Naive thymus-derived CD4-positive, alpha-beta T cell (primary cell): ENCODE data around the gene HNRNPF. TPM values are rescaled to one million over a fixed set of nuclear protein-coding genes. Genes with fewer than 3 reads are reported as not detected.

Experiments
- ATAC-seq: fragments of 150-1000 bp; cut with Tn5 transposase; 2 replicates; pipeline ENCODE4 v1.10.0; 2021; ENCODE audit warnings: mild to moderate bottlenecking, moderate library complexity
- CTCF ChIA-PET: fragments of 350-600 bp; sonication (Branson Sonifier 250); formaldehyde crosslinking; loops from one replicate; lab custom pipeline; 2021; ENCODE audit warnings: antibody characterized with exemption; lab: Charles Lee
- POLR2A ChIA-PET: fragments of 350-600 bp; sonication (Branson Sonifier 250); formaldehyde crosslinking; loops from one replicate; lab custom pipeline; 2021; ENCODE audit warnings: antibody characterized with exemption, inconsistent platforms; lab: Charles Lee
- DNase-seq, 9 donors: peaks; one replicate each; pipeline versions ENCODE4 v3.0.0 to v3.0.0-alpha.2; 2020 to 2022; ENCODE audit warnings: mixed read lengths in 1 of 9
- H3K27ac ChIP-seq: one replicate; pipeline ENCODE4 v1.7.0; 2013; ENCODE audit warnings: mild to moderate bottlenecking, low read depth, low read length, moderate library complexity
- H3K27me3 ChIP-seq, 2 donors: one replicate each; pipeline ENCODE4 v1.7.0; 2013; ENCODE audit warnings: low read length in 2 of 2, mild to moderate bottlenecking in 2 of 2, moderate library complexity in 2 of 2; ENCODE audit not compliant: control insufficient read depth in 2 of 2, insufficient read depth in 2 of 2
- H3K36me3 ChIP-seq, 3 experiments: 1 replicate in 2 of 3; 2 replicates in 1 of 3; pipeline ENCODE4 v1.7.0; 2013; ENCODE audit warnings: low read length in 3 of 3, mild to moderate bottlenecking in 3 of 3, moderate library complexity in 1 of 3; ENCODE audit not compliant: insufficient read depth in 3 of 3, control insufficient read depth in 2 of 3
- H3K4me1 ChIP-seq, 2 donors: one replicate each; pipeline ENCODE4 v1.7.0; 2013; ENCODE audit warnings: low read length in 2 of 2, mild to moderate bottlenecking in 2 of 2, moderate library complexity in 1 of 2; ENCODE audit not compliant: control insufficient read depth in 2 of 2, insufficient read depth in 2 of 2
- H3K4me3 ChIP-seq: 2 replicates; pipeline ENCODE4 v1.7.0; 2013; ENCODE audit warnings: mild to moderate bottlenecking, low read length
- H3K9me3 ChIP-seq, 3 experiments: 1 replicate in 2 of 3; 2 replicates in 1 of 3; pipeline ENCODE4 v1.7.0; 2013; ENCODE audit warnings: low read length in 3 of 3; ENCODE audit not compliant: control insufficient read depth in 2 of 3
- H3K27ac Mint-ChIP-seq, 9 donors: one replicate each; pipeline ENCODE4 v1.8.0; 2020 to 2022; ENCODE audit warnings: mixed read lengths in 9 of 9, mild to moderate bottlenecking in 8 of 9, moderate library complexity in 5 of 9, inconsistent platforms in 2 of 9
- H3K27me3 Mint-ChIP-seq, 5 donors: one replicate each; pipeline ENCODE4 v1.8.0; 2021 to 2022; ENCODE audit warnings: mixed read lengths in 5 of 5, mild to moderate bottlenecking in 1 of 5
- H3K36me3 Mint-ChIP-seq, 5 donors: one replicate each; pipeline ENCODE4 v1.8.0; 2020 to 2022; ENCODE audit warnings: mixed read lengths in 5 of 5, mild to moderate bottlenecking in 3 of 5, inconsistent platforms in 1 of 5
- H3K4me1 Mint-ChIP-seq, 7 donors: one replicate each; pipeline ENCODE4 v1.8.0; 2020 to 2022; ENCODE audit warnings: mixed read lengths in 7 of 7, mild to moderate bottlenecking in 3 of 7, inconsistent platforms in 1 of 7
- H3K4me3 Mint-ChIP-seq, 10 donors: one replicate each; pipeline ENCODE4 v1.8.0; 2020 to 2022; ENCODE audit warnings: mild to moderate bottlenecking in 10 of 10, mixed read lengths in 10 of 10, moderate library complexity in 6 of 10, inconsistent platforms in 2 of 10
- H3K9me3 Mint-ChIP-seq, 11 donors: one replicate each; pipeline ENCODE4 v1.8.0; 2020 to 2022; ENCODE audit warnings: mixed read lengths in 11 of 11, mild to moderate bottlenecking in 4 of 11, inconsistent platforms in 1 of 11, moderate library complexity in 1 of 11
- intact Hi-C, 2 donors: fragments of 100-400 bp; cut with micrococcal nuclease; formaldehyde crosslinking; loops; one replicate each; pipeline ENCODE4 v1.15.1; 2023
- polyA plus RNA-seq, 2 donors: library from polyadenylated mRNA; unstranded; fragments of 300-500 nt; fragmentation: Illumina TruSeq; gene quantifications; one replicate each; pipeline ENCODE4 v1.2.3, GENCODE V29; 2021
- total RNA-seq, 6 experiments: library from RNA in 5 of 6; stranded (reverse) in 5 of 6; gene quantifications; 1 replicate in 5 of 6; 2 replicates in 1 of 6; pipeline ENCODE4 v1.2.3 and lab custom pipeline; 2021 to 2026

HNRNPF gene
- total and polyA plus RNA-seq, 7 experiments from 2014 or later = 88.1 to 449 (median 173) TPM

DNA sequence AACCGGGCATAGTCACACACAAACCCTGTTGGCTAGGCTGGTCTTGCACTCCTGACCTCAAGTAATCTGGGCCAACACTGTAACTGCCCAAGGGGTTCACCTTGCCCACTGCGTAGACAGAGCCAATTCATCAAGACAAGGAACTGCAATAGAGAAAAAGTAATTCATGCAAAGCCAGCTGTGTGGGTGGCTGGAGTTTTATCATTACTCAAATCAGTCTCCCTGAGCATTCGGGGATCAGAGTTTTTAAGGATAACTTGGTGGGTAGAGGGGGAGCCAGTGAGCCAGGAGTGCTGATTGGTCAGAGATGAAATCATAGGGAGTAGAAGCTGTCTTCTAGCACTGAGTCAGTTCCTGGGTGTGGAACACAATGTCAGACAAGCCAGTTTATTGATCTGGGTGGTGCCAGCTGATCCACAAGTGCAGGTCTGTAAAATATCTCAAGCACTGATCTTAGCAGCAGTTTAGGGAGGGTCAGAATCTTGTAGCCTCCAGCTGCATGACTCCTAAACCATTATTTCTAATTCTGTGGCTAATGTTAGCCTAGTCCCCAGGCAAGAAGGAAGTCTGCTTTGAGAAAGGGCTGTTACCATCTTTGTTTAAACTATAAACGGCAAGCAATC, 53.1 kb downstream of the HNRNPF start:
- Mint-ChIP-seq H3K36me3 (peaks cover 0 to 7% (median 0%) of the 10 kb centered on the region in 5 donors), H3K4me3 (peak overlapping the region in 2 of 10 donors; percentile 59 to 67), H3K27me3 (peaks cover 0 to 14% (median 1%) of the 10 kb centered on the region in 5 donors), H3K4me1 (peaks cover 6 to 28% (median 15%) of the 10 kb centered on the region in 7 donors), H3K9me3 (peaks cover 0 to 1% (median 0%) of the 10 kb centered on the region in 11 donors), H3K27ac (peak overlapping the region in 2 of 9 donors; percentile 86)
- H3K9me3 ChIP-seq = no peaks in the 10 kb centered on the region
- intact Hi-C loops = no loop called here
- no peak overlapping the region for H3K4me3 ChIP-seq
- ATAC-seq (no peak), DNase-seq (no peak)
- no peaks in the 10 kb centered on the region for H3K36me3 ChIP-seq
- H3K27me3 ChIP-seq = no peaks in the 10 kb centered on the region
- POLR2A ChIA-PET = no interaction called here
- CTCF ChIA-PET = no interaction called here
- H3K4me1 ChIP-seq = no peaks in the 10 kb centered on the region
- no peak overlapping the region for H3K27ac ChIP-seq

GRCh38 chr10:43354879-43355380, 54.1 kb downstream of the HNRNPF start:
- Histone ChIP-seq H3K9me3 (no peaks in the 10 kb centered on the region), H3K4me1 (no peaks in the 10 kb centered on the region), H3K27me3 (no peaks in the 10 kb centered on the region), H3K36me3 (no peaks in the 10 kb centered on the region), H3K4me3 (no peak overlapping the region), H3K27ac (no peak overlapping the region)
- intact Hi-C loops = no loop called here
- no peak for ATAC-seq
- Mint-ChIP-seq H3K4me3 (peak overlapping the region in 1 of 10 donors; percentile 38), H3K9me3 (no peaks in the 10 kb centered on the region), H3K27me3 (peaks cover 0 to 23% (median 6%) of the 10 kb centered on the region in 5 donors), H3K27ac (no peak overlapping the region), H3K4me1 (peaks cover 1 to 31% (median 14%) of the 10 kb centered on the region in 7 donors), H3K36me3 (peaks cover 0 to 3% (median 0%) of the 10 kb centered on the region in 5 donors)
- ChIA-PET CTCF (no interaction called here), POLR2A (interaction anchor here (1.0 kb wide), 1 partner anchor 51 kb away, joined by 4 read pairs; no protein-coding TSS in a partner anchor)
- DNase-seq = no peak

GRCh38 chr10:43354330-43354635, 54.7 kb downstream of the HNRNPF start:
- Mint-ChIP-seq H3K4me1 (peaks cover 0 to 33% (median 9%) of the 10 kb centered on the region in 7 donors), H3K27ac (peak overlapping the region in 1 of 9 donors; percentile 54), H3K36me3 (peaks cover 0 to 3% (median 0%) of the 10 kb centered on the region in 5 donors), H3K27me3 (peaks cover 0 to 23% (median 6%) of the 10 kb centered on the region in 5 donors), H3K9me3 (no peaks in the 10 kb centered on the region), H3K4me3 (no peak overlapping the region)
- ATAC-seq (no peak), DNase-seq (no peak)
- ChIA-PET POLR2A (interaction anchor here (1.0 kb wide), 1 partner anchor 52 kb away, joined by 4 read pairs; no protein-coding TSS in a partner anchor), CTCF (interaction anchor here (2.1 kb wide), 1 partner anchor 61 kb away, joined by 10 read pairs; no protein-coding TSS in a partner anchor)
- Histone ChIP-seq H3K27ac (no peak overlapping the region), H3K36me3 (no peaks in the 10 kb centered on the region), H3K4me3 (no peak overlapping the region), H3K27me3 (no peaks in the 10 kb centered on the region), H3K9me3 (no peaks in the 10 kb centered on the region), H3K4me1 (no peaks in the 10 kb centered on the region)
- intact Hi-C loops = no loop called here

DNA sequence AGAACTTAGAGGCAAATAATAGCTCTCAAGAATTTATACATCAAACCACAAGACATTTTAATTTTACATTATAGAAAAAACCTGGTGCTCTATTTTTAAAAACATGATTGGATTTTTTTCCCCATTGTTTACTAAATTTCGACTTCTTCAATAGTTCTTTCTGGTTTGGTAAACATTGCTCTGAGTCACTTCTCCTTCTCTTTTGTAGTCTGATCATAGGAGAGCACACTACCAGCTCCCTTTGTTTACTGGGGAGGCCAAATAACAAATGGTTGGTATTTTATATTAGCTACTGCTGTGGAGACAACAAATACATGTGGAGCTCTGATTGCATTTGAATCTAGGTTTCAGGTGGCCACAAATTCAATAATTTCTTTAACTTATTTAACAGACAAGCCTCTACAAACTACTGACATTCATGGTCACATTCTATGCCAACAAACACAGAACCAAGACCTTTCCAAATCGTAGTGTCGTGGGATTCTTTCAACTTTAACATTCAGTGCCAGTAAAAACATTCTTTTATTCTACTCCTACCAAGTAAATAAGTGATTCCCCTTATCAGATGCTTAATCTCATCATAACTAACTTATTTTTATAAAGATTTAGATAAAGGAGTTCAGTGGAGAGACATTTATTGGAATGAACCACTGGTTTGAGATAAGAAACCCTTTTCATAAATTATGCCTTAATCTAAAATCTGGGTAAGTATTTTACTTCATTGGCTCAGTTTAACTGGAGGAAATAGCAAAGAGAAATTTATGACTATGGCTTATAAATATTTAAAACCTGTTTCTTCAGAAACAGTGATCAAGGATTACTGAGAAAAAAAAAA, 55.3 kb downstream of the HNRNPF start:
- peaks cover under 1 to 35% (median 10%) of the 10 kb centered on the region in 7 donors for H3K4me1 Mint-ChIP-seq
- H3K9me3 Mint-ChIP-seq = no peaks in the 10 kb centered on the region
- no peaks in the 10 kb centered on the region for H3K4me1 ChIP-seq
- intact Hi-C loops = no loop called here
- DNase-seq (no peak), ATAC-seq (no peak)
- no peak overlapping the region for H3K27ac Mint-ChIP-seq
- H3K4me3 ChIP-seq = no peak overlapping the region
- CTCF ChIA-PET = interaction anchor here (2.1 kb wide), 1 partner anchor 61 kb away, joined by 10 read pairs; no protein-coding TSS in a partner anchor
- H3K27me3 ChIP-seq = no peaks in the 10 kb centered on the region
- peaks cover 0 to 4% (median 0%) of the 10 kb centered on the region in 5 donors for H3K36me3 Mint-ChIP-seq
- H3K27me3 Mint-ChIP-seq = peaks cover 0 to 24% (median 6%) of the 10 kb centered on the region in 5 donors
- POLR2A ChIA-PET = interaction anchor here (1.0 to 1.5 kb wide), 2 partner anchors 52 to 61 kb away, joined by 4 to 6 read pairs; no protein-coding TSS in a partner anchor
- no peak overlapping the region for H3K4me3 Mint-ChIP-seq
- no peak overlapping the region for H3K27ac ChIP-seq
- no peaks in the 10 kb centered on the region for H3K9me3 ChIP-seq
- H3K36me3 ChIP-seq = no peaks in the 10 kb centered on the region

- H3K4me3 ChIP-seq = no peak overlapping the region
- H3K27ac Mint-ChIP-seq = no peak overlapping the region
- no peak for ATAC-seq
- no peak for DNase-seq
- no peaks in the 10 kb centered on the region for H3K36me3 ChIP-seq
- peaks cover 0 to 27% (median 6%) of the 10 kb centered on the region in 5 donors for H3K27me3 Mint-ChIP-seq
- H3K9me3 Mint-ChIP-seq = peaks cover 0 to 2% (median 0%) of the 10 kb centered on the region in 11 donors
- H3K36me3 Mint-ChIP-seq = peaks cover 0 to 6% (median 0%) of the 10 kb centered on the region in 5 donors
- CTCF ChIA-PET = interaction anchor here (0.7 to 2.1 kb wide), 4 partner anchors 9 to 148 kb away, joined by 3 to 10 read pairs (median 4); no protein-coding TSS in a partner anchor
- POLR2A ChIA-PET = interaction anchor here (0.6 to 1.5 kb wide), 3 partner anchors 9 to 60 kb away, joined by 4 to 6 read pairs (median 4); no protein-coding TSS in a partner anchor
- peaks cover 8 to 43% (median 17%) of the 10 kb centered on the region in 7 donors for H3K4me1 Mint-ChIP-seq
- H3K4me3 Mint-ChIP-seq = no peak overlapping the region
- no peaks in the 10 kb centered on the region for H3K9me3 ChIP-seq
- H3K4me1 ChIP-seq = peaks cover 7 to 8% of the 10 kb centered on the region in 2 donors
- intact Hi-C loops = no loop called here
- no peak overlapping the region for H3K27ac ChIP-seq
- no peaks in the 10 kb centered on the region for H3K27me3 ChIP-seq
These were observed 56.0 kb downstream of the HNRNPF start for GRCh38 chr10:43352951-43353350.

DNA sequence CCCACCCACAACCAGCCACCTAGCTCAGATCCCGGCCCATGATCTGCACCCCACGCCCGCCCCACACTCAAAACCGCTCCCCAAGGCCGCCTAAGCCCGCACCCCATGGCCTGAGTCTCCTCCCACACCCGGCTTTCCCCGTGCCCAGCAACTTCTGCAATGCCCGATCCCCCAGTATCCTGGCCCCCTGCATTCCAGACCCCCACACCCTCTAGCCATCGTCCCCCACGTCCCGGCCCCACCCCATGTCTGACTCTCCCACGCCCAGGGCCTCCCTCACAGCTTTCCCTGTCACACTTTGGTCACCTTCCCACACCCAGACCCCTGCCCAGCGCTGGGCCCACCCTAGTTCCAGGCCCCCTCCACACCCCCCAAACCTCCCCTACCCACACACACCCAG, 57.7 kb downstream of the HNRNPF start:
- CTCF ChIA-PET = interaction anchor here (0.6 to 4.6 kb wide), 3 partner anchors 9 to 425 kb away, joined by 4 to 76 read pairs (median 5); no protein-coding TSS in a partner anchor
- intact Hi-C loops = no loop called here
- H3K36me3 ChIP-seq = no peaks in the 10 kb centered on the region
- H3K9me3 ChIP-seq = no peaks in the 10 kb centered on the region
- H3K27me3 ChIP-seq = no peaks in the 10 kb centered on the region
- H3K4me1 ChIP-seq = peaks cover 9% of the 10 kb centered on the region in 2 donors
- no peak overlapping the region for H3K4me3 ChIP-seq
- Mint-ChIP-seq H3K36me3 (peaks cover 0 to 6% (median 0%) of the 10 kb centered on the region in 5 donors), H3K27me3 (peaks cover 0 to 27% (median 6%) of the 10 kb centered on the region in 5 donors), H3K4me1 (peaks cover 9 to 45% (median 18%) of the 10 kb centered on the region in 7 donors), H3K27ac (no peak overlapping the region), H3K9me3 (peaks cover 0 to 2% (median 0%) of the 10 kb centered on the region in 11 donors), H3K4me3 (no peak overlapping the region)
- ATAC-seq (no peak), DNase-seq (no peak)
- H3K27ac ChIP-seq = no peak overlapping the region
- POLR2A ChIA-PET = interaction anchor here (0.6 to 2.1 kb wide), 7 partner anchors 10 to 212 kb away, joined by 3 to 7 read pairs (median 3); no protein-coding TSS in a partner anchor
